ENCODE data around the gene UBAC2.

The UBAC2 gene

DNA sequence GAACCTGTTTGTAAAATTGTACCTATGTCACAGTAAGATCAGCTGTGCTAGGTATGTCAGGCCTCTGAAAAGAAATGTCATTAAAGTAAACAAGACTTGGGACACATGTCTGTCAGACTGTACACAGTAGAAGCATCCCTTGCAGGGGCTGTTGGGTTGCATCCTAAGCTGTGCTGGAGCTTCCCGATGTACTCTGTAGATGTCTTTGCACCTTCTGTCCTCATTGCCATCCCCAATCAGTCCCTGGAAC lies 155.3 kb downstream of the UBAC2 start:
- TF ChIP-seq, protein P1, sequence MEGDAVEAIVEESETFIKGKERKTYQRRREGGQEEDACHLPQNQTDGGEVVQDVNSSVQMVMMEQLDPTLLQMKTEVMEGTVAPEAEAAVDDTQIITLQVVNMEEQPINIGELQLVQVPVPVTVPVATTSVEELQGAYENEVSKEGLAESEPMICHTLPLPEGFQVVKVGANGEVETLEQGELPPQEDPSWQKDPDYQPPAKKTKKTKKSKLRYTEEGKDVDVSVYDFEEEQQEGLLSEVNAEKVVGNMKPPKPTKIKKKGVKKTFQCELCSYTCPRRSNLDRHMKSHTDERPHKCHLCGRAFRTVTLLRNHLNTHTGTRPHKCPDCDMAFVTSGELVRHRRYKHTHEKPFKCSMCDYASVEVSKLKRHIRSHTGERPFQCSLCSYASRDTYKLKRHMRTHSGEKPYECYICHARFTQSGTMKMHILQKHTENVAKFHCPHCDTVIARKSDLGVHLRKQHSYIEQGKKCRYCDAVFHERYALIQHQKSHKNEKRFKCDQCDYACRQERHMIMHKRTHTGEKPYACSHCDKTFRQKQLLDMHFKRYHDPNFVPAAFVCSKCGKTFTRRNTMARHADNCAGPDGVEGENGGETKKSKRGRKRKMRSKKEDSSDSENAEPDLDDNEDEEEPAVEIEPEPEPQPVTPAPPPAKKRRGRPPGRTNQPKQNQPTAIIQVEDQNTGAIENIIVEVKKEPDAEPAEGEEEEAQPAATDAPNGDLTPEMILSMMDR (IDR thresholded peaks at IDR 0.05; ENCODE audit: low read depth, low read length) = no peak
- H3K4me3 ChIP-seq (replicated peaks in 1 of 2; ENCODE audit: low read depth in 2 of 2, low read length in 2 of 2) = peak overlapping the region in 1 of 2 donors; percentile 7
- no peak for DNase-seq (ENCODE audit: low read depth in 2 of 2)

DNA sequence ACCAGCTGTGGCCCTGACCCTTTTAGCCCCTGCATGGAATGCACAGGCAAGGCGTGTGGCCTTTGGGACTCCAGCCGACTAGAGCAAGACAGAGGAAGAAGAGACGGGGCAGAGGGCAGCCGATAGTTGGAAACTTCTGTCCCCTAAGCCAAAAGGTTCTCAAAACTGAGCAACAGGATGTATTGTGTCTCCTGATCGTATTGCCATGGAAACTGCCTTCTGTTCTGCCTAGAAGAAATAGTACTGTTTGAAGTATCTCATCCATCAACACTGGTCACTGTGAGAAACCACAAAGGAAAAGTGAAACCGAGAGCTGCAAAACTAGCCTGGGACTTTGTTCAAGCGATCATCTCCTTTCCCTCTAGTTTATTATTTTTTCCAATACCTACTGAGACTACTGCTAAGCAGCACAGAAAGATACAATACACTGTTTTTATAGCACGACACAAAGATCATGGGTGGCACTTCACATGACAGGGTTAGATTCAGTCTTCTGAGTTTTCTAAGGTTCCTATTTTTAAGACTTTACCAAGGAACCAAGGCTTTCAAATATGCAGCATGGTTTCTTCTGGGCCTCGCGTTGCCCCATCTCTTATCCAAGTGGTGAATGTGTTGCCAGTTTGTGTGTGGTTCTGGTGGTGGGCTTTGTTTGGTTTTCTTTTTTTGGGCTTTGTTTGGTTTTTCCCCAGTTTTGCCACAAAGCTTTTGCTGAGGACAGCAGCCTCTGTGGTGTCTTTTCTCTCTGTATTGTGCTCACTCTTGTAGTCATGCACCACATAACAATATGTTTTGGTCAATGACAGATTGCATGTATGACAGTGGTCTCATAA lies 155.8 kb downstream of the UBAC2 start:
- DNase-seq (ENCODE audit: low read depth in 2 of 2) = peak; percentile 80 to 87
- peak overlapping the region in 1 of 2 donors; percentile 7 for H3K4me3 ChIP-seq (replicated peaks in 1 of 2; ENCODE audit: low read depth in 2 of 2, low read length in 2 of 2)

DNA sequence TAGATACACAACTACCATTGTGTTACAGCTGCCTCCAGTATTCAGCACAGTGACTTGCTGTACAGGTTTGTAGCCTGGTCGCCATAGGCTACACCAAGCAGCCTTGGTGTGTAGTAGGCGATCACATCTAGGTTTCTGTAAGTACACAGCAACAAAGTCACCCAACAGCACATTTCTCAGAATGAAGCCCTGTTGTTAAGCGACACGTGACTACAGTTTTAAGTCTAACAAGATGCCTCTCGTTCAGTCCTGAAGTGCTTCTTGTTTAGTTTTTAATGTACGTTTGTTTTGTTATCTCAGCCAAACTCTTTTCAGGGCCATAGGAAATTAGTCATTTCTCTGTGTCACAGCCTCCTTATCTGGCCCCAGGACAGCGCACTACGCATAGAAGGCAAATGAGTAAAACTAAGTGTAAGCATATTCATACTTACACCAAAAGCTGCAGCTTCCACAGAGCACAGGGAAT lies 156.5 kb downstream of the UBAC2 start:
- no peak overlapping the region for H3K4me3 ChIP-seq (replicated peaks in 1 of 2; ENCODE audit: low read depth in 2 of 2, low read length in 2 of 2)
- TF ChIP-seq, protein P1 (IDR thresholded peaks at IDR 0.05; ENCODE audit: low read depth, low read length) = no peak
- peak; percentile 82 to 86 for DNase-seq (ENCODE audit: low read depth in 2 of 2)

More for the DNA sequence above, 155.8 kb downstream of the UBAC2 start:
- TF ChIP-seq, protein P1 (IDR thresholded peaks at IDR 0.05; ENCODE audit: low read depth, low read length) = no peak

DNA sequence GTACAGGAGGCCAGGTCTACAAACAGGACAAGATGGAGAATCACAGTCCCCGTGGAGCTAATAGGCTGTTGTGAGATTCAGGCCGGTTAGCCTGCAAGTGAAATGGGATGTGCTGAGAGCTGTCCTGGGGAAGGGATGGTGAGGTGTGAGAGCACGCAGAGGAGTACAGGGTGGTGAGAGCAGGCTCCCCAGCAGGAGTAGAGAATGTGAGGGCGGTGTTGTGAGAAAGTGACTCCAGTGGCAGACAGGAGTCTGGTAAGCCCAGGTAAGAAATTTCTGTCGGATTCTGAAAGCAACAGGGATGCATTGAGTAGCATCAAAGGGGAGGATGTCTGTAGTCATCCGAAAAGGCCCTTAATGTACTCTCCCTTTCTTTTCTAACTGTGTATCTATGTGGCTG lies 157.3 kb downstream of the UBAC2 start:
- TF ChIP-seq, protein P1 (IDR thresholded peaks at IDR 0.05; ENCODE audit: low read depth, low read length) = no peak
- no peak for DNase-seq (ENCODE audit: low read depth in 2 of 2)
- H3K4me3 ChIP-seq (replicated peaks in 1 of 2; ENCODE audit: low read depth in 2 of 2, low read length in 2 of 2) = no peak overlapping the region

DNA sequence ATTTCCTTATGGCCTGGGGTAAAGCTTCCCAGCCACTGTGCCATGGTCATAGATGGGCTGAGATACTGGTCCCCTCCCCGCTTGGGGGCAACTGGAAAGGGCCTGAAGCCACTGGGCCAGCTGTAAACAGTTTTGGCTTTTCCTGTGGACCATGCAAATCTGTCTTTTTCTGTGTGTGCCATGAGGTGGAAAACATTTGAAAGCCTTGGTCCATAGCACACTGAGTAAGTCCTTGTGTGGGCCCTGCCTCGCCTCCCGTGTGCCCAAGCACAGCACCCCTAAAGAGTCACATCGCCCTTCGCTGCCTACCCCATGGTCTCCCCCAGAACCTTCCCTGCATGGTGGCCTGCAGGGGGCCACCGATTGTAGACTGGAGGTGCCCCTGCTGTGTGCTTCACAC lies 158.9 kb downstream of the UBAC2 start:
- H3K4me3 ChIP-seq (replicated peaks in 1 of 2; ENCODE audit: low read depth in 2 of 2, low read length in 2 of 2) = no peak overlapping the region
- DNase-seq (ENCODE audit: low read depth in 2 of 2) = no peak
- TF ChIP-seq, protein P1 (IDR thresholded peaks at IDR 0.05; ENCODE audit: low read depth, low read length) = no peak

DNA sequence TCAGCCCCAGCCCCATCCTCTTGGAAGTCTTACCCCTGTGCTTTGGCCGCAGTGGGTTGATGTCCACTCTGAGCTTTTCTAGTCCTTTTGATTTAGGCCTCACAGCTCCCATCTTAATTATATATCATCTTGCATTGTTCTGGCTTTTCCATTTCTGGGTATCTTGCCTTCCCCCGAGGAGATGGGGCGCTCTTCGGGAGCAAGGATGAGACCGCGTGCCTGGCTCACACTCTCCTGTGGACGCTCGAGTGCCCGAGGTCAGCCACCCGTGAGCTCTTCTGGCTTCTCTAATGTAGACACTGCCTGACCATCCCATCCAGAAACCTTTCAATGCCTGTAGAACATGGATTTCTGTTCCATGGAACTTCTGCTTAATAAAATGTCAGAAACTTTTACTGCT lies 160.0 kb downstream of the UBAC2 start:
- TF ChIP-seq, protein P1 (IDR thresholded peaks at IDR 0.05; ENCODE audit: low read depth, low read length) = no peak
- DNase-seq (ENCODE audit: low read depth in 2 of 2) = no peak
- H3K4me3 ChIP-seq (replicated peaks in 1 of 2; ENCODE audit: low read depth in 2 of 2, low read length in 2 of 2) = no peak overlapping the region

DNA sequence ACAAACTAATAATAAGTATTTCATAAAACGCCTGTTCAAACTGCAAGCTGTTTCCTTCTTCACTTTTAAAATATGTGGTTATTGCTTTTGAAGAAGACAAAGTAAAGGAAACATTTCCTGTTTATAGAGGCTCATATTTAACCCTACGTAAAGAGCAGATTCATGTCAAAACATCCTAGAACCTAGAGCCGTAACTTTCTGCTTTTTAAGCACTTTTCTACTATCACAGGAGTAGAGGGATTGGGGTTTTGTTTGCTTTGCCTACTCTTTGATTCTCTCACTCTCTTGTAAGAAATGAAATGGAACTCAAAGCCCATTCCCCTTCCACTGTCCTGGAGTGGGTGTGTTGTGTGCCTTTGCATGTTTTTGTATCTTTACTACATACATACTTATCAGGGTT lies 160.5 kb downstream of the UBAC2 start:
- DNase-seq (ENCODE audit: low read depth in 2 of 2) = no peak
- TF ChIP-seq, protein P1 (IDR thresholded peaks at IDR 0.05; ENCODE audit: low read depth, low read length) = no peak
- no peak overlapping the region for H3K4me3 ChIP-seq (replicated peaks in 1 of 2; ENCODE audit: low read depth in 2 of 2, low read length in 2 of 2)

Measured in cardiac fibroblast (primary cell).